Gastroesophageal sphincter (tissue), 4 donors: Measurements from ENCODE around the gene IFT52. TPM values are rescaled to one million over a fixed set of nuclear protein-coding genes. Genes with fewer than 3 reads are reported as not detected.

ENCODE experiments used
- ATAC-seq: fragments of 150-250 bp; one replicate; pipeline ENCODE4 v1.9.1; 2016; ENCODE audit warnings: mild to moderate bottlenecking, moderate library complexity
- H3K27ac ChIP-seq, 4 donors: fragments of 200-600 bp; sonication (generic) in 3 of 4; 1 replicate in 3 of 4; 2 replicates in 1 of 4; pipeline ENCODE4 v1.5.1; 2016 to 2019
- H3K27me3 ChIP-seq: fragments of 200-600 bp; sonication (generic); one replicate; pipeline ENCODE4 v1.5.1; 2019
- H3K36me3 ChIP-seq, 2 donors: fragments of 200-600 bp; sonication (generic); one replicate each; pipeline ENCODE4 v1.5.1; 2019; ENCODE audit warnings: control low read depth in 1 of 2
- H3K4me1 ChIP-seq, 3 donors: fragments of 200-600 bp; sonication (generic); 1 replicate in 2 of 3; 2 replicates in 1 of 3; pipeline ENCODE4 v1.5.1; 2016 to 2019; ENCODE audit warnings: control low read depth in 2 of 3
- H3K4me3 ChIP-seq, 2 donors: fragments of 200-600 bp; sonication (generic); one replicate each; pipeline ENCODE4 v1.5.1; 2019; ENCODE audit warnings: mild to moderate bottlenecking in 1 of 2, moderate library complexity in 1 of 2
- H3K9me3 ChIP-seq, 3 donors: fragments of 200-600 bp; sonication (generic); one replicate each; pipeline ENCODE4 v1.5.1; 2017 to 2019; ENCODE audit warnings: control low read depth in 2 of 3
- CTCF ChIP-seq, 4 experiments: fragments of 200-600 bp in 2 of 4; fragments of 450-650 bp in 2 of 4; sonication (generic) in 1 of 4; IDR thresholded peaks; one replicate each; pipeline ENCODE4 v1.5.1; 2017 to 2019; ENCODE audit warnings: antibody characterized with exemption in 4 of 4, mild to moderate bottlenecking in 2 of 4, moderate library complexity in 2 of 4
- EP300 ChIP-seq: sonication (generic); formaldehyde crosslinking; IDR thresholded peaks from one replicate; pipeline ENCODE4 v1.6.1; 2017; ENCODE audit warnings: antibody characterized with exemption, mild to moderate bottlenecking
- POLR2A ChIP-seq, 2 donors: fragments of 450-650 bp; IDR thresholded peaks; one replicate each; pipeline ENCODE4 v1.6.1; 2017; ENCODE audit warnings: antibody characterized with exemption in 2 of 2, mild to moderate bottlenecking in 2 of 2, moderate library complexity in 1 of 2
- POLR2AphosphoS5 ChIP-seq: sonication (generic); formaldehyde crosslinking; IDR thresholded peaks from one replicate; pipeline ENCODE4 v1.6.1; 2017; ENCODE audit warnings: antibody characterized with exemption
- WGBS, 2 donors: methylation state at CpG; one replicate each; pipeline ENCODE4 v1.1.5; 2018; ENCODE audit warnings: low coverage in 1 of 2; 5-methylcytosine and 5-hydroxymethylcytosine counted together
- total RNA-seq, 4 donors: library from RNA; depleted of rRNA; stranded (reverse); fragments of >200 nt; gene quantifications; one replicate each; pipeline ENCODE4 v1.1.0, GENCODE V29; 2016

IFT52 gene
- total RNA-seq, 4 donors from 2014 or later, result 13.6 to 22.1 (median 16.7) TPM

DNA sequence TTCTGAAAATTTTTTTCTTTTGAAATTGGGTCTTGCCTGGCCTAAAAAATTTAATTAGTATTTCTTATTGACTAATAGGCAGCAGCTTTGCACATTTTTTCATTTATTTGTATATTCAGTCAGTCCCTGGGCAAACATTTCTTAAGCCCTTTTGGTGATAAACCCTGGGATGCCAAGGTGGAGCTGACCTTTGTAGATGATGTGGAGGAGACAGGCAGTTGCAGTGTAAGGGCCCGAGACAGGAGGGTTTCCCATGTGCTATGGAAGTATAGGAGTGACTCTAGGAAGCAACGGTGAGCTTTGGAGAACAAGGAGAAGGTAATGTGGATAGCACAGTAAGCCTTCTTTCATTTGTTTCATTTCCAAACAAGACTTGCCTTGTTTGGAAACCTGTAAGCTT lies 79.7 kb downstream of the IFT52 start:
- peaks cover 2 to 16% (median 6%) of the 10 kb centered on the region in 3 donors for H3K4me1 ChIP-seq
- H3K9me3 ChIP-seq, result no peaks in the 10 kb centered on the region
- TF ChIP-seq POLR2A (IDR thresholded peaks at IDR 0.05), result no peak
- no peak for TF ChIP-seq CTCF (IDR thresholded peaks at IDR 0.05)
- TF ChIP-seq POLR2AphosphoS5, result no peak
- TF ChIP-seq EP300, result no peak
- H3K27me3 ChIP-seq, result peaks cover 87% of the 10 kb centered on the region
- H3K27ac ChIP-seq, result no peak overlapping the region
- H3K36me3 ChIP-seq, result no peaks in the 10 kb centered on the region
- H3K4me3 ChIP-seq, result no peak overlapping the region
- ATAC-seq, result no peak
- WGBS, 2 donors, result 75 to 80% methylated on average over 1 to 2 of the region's 2 CpGs

GRCh38 chr20:43676368-43676767 lies 85.6 kb downstream of the IFT52 start:
- H3K36me3 ChIP-seq, result no peaks in the 10 kb centered on the region
- no peak for ATAC-seq
- peaks cover 30% of the 10 kb centered on the region for H3K27me3 ChIP-seq
- TF ChIP-seq POLR2AphosphoS5, result no peak
- TF ChIP-seq CTCF (IDR thresholded peaks at IDR 0.05), result no peak
- no peak for TF ChIP-seq EP300
- no peak for TF ChIP-seq POLR2A (IDR thresholded peaks at IDR 0.05)
- no peak overlapping the region for H3K4me3 ChIP-seq
- H3K4me1 ChIP-seq, result no peaks in the 10 kb centered on the region
- H3K9me3 ChIP-seq, result no peaks in the 10 kb centered on the region
- no peak overlapping the region for H3K27ac ChIP-seq
- WGBS, 2 donors, result 94 to 100% methylated on average over 2 to 5 of the region's 5 CpGs

GRCh38 chr20:43680981-43681380 lies 90.2 kb downstream of the IFT52 start:
- Histone ChIP-seq H3K36me3 (no peaks in the 10 kb centered on the region), H3K4me3 (no peak overlapping the region), H3K4me1 (no peaks in the 10 kb centered on the region), H3K9me3 (no peaks in the 10 kb centered on the region), H3K27me3 (no peaks in the 10 kb centered on the region), H3K27ac (no peak overlapping the region)
- no peak for TF ChIP-seq EP300
- no peak for TF ChIP-seq POLR2A (IDR thresholded peaks at IDR 0.05)
- no peak for TF ChIP-seq CTCF (IDR thresholded peaks at IDR 0.05)
- no peak for TF ChIP-seq POLR2AphosphoS5
- no peak for ATAC-seq
- WGBS, 2 donors, result 79 to 84% methylated on average over 7 of the region's 7 CpGs

- WGBS, 2 donors, result 38 to 86% methylated on average over 1 to 4 of the region's 8 CpGs
- Histone ChIP-seq H3K4me1 (no peaks in the 10 kb centered on the region), H3K27ac (no peak overlapping the region), H3K27me3 (no peaks in the 10 kb centered on the region), H3K9me3 (no peaks in the 10 kb centered on the region), H3K4me3 (no peak overlapping the region), H3K36me3 (no peaks in the 10 kb centered on the region)
- ATAC-seq, result no peak
- TF ChIP-seq CTCF (IDR thresholded peaks at IDR 0.05) (no peak), EP300 (no peak), POLR2AphosphoS5 (no peak), POLR2A (IDR thresholded peaks at IDR 0.05) (no peak)
These were observed 90.8 kb downstream of the IFT52 start for GRCh38 chr20:43681468-43681942.

DNA sequence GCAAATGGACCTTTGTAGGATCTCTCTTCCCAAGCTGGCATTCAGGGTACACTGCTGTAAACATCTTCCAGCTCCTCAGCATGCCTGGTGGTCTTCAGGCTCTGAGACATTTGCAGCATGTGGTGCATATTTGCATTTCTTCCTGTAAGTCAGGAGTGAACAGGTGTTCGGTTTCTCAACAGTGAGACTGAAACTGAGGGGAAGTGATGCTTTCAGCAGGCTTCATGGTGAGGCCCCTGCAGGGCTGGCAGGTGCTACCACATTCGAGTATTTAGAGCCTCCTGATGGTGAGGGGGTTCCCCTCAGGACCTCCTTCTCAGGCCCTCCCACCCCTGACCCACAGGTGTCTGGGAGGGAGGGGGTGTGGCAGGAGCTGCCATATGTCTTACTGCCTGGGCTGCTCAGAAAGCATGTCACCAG lies 91.3 kb downstream of the IFT52 start:
- no peaks in the 10 kb centered on the region for H3K36me3 ChIP-seq
- H3K4me1 ChIP-seq, result no peaks in the 10 kb centered on the region
- no peaks in the 10 kb centered on the region for H3K9me3 ChIP-seq
- TF ChIP-seq CTCF (IDR thresholded peaks at IDR 0.05), result no peak
- TF ChIP-seq POLR2AphosphoS5, result no peak
- no peak for TF ChIP-seq EP300
- no peak for TF ChIP-seq POLR2A (IDR thresholded peaks at IDR 0.05)
- no peaks in the 10 kb centered on the region for H3K27me3 ChIP-seq
- ATAC-seq, result no peak
- H3K27ac ChIP-seq, result no peak overlapping the region
- no peak overlapping the region for H3K4me3 ChIP-seq
- 80% methylated on average over 1 of the region's 2 CpGs; no CpG with 5 or more reads in 1 of the 2 donors for WGBS, 2 donors
